DMS53 treated with DMSO at 0.1 percent for 48 hours (cell line): ENCODE data around the gene KIF1A.

Experiments
- DNase-seq: peaks from one replicate; lab custom pipeline; 2025; ENCODE audit not compliant: unreplicated experiment; lab: John Stamatoyannopoulos, UW

Gene KIF1A

DNA sequence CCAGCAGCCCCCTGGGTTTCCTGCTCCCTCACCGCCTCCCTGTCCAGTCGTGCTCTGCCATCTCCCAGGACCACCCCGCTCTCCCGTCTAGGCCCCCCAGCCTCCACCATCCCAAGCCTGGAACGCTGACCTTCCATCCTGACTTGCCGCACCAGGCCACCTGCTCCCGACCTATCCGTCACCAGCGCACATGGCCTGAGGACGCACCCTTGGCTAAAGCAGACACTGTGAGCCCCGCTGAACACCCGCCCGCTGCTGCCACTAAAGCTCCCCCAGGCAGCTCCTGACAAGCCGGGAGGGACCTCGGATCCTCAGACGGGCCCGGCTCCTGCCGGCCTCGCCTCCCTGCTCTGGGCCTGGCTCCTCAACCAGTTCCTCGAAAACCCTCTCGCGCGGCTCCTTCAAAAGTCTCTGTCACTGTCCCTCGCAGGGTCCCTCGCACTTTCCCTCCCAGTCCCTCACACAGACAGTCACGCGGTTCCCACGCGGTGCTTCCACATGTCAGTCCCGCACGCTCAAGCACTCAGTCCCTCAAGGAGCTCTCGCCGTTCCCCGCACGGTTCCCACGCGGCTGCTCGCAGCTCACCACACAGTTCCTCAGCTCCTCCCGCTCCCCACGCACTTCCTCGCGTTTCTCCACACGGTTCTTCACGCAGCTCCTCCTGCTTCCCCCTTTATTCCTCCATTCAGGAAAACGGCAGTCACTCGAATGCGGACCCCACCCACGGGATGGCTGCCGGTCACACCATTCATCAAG is 42.4 kb downstream of the KIF1A start:
- no peak for DNase-seq

DNA sequence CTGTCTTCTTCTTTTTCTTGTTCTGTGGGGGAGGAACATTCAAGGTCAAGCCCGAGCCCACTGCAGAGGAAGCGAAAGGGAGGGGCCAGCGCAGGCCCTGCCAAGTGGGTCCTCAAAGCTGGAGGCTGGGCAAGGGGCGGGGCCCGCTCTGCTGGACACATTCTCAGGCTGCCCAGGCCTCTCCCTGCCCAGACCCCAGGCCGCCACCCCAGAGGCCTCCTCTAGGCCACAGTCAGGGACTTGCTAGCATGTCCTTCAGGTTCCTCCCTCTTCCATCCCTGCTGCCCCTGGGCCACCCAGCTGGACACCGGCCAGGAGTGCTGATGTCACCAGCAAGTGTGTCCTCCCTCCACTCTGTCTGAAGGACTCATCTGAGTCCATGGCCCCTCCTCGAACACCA is 44.1 kb downstream of the KIF1A start:
- DNase-seq, result no peak

DNA sequence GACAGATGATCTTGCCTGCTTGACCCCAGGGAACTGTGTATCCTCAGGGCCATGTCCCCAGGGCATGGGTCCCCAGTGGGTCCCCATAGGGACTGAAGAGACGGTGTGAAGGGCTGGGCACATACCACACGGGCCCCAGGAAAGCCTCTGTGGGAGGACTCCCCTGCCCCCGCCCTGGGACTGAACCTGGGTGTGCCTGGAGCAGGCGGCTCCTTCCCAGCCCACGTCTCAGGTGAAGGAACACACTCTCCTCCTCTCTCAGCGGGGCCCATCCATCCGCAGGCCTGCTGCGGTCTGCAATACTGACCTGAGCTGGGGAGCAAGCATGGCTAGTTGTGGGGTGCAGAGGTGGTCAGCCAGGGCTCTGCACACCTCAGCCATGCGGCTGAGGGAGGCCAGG is 45.2 kb downstream of the KIF1A start:
- no peak for DNase-seq

DNA sequence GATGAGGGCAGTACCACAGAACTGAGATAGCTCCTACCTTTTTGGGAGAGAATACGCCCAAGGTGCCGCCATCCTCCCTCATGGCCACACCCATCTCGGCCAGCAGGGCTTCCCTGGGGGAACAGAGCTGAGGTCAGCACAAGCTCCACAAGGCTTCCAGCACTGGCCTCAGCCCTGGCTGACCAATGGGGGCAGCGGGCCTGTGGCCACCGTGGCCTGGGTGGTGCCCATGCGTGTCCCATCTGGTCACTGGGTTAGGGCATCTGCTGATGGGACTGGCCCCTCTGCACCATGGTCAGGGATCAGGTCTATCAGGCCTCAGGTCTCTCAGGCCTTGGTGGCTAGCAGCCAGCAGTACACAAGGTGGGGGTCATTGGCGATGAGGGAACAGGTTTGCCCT is 50.9 kb downstream of the KIF1A start:
- DNase-seq, result no peak

DNA sequence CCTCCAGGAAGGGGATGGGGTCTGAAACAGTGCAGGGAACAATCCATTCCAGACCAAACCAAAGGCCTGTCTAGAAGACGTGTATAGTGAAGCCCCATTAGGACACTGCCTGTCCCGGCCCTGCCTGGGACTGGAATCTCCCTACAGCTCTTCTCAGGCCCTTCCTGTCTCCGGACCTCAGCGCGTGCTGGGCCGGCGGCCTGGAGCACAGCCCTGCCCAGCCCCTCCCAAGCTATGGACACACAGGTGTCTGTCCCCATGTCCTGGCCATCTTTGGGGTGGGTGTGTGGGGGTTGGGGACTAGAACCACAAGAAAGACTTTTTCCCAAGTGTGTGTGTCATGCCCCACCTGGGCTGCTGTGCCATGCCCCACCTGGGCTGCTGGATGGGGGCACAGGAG is 51.8 kb downstream of the KIF1A start:
- DNase-seq, result no peak

DNA sequence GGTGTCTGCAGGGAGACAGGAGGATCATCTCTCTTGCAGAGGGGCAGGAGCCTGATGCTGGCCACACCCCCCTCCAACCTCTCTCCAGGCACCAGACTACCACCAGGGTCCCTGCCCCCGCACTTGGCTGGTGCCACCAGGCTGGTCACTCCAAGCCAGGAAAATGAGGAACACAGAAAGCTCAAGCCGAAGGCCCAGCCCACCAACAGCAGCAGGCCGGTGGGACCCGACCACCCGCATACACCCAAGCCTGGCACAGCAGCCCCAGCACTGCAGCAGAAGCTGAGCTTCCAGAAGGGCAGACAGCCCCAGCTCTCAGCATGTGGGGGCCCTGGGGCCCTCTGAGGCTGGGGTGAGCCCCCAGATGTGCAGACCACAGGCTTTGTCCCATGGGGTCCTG is 52.7 kb downstream of the KIF1A start:
- DNase-seq, result no peak

DNA sequence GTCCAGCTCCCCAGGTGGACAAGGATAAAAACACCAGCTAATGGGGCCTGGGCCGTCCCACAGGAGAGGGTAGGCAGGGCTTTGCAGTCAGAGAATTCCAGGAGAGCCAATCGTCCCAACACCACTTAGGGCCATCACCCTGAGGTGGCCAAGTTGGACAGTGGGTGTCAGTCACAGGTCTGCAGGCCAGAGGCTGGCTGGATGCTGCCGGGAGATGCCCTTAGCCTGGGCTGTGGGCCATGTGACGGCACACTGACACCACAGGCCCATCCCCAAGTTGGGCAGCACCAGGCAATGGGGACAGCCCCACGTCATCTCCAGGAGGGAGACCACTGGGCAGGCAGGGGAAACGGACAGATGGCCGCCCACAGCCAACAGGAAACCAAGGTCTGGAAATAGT is 53.9 kb downstream of the KIF1A start:
- DNase-seq, result no peak

DNA sequence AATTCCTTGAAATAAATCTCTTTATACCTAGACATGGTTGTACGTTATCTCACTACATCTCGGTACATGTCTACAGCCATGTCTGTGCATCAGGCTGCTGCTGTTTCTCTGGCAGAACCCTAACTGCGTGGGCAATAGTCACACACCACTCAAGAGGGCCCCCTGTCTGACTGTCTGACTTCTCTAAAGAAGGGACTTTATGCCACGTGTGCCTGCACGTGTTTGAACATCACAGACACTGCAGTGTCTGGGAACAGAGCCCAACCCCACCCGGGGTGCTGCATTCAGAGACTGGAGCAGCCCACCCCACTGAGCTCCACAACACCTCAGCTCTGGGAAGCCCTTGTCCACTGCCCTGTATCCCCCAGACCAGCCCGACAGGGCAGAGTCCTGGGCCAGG is 55.0 kb downstream of the KIF1A start:
- no peak for DNase-seq

DNA sequence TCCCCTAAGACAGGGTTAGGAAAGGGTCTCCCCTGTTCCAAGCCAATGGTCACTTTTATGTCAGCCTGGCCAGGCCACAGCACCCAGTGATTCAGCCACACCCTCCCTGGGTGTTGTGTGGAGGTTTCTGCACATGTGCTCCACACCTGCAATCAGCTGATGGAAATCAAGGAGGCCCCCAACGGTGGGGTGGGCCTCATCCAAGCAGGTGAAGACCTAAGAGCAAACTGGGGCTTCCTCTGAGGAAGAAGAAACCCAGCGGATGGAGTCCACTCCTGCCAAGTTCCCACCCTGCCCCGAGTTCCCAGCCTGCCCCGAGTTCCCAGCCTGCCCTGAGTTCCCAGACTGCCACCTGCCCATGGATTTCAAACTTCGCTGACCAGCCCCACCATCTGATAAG is 55.4 kb downstream of the KIF1A start:
- no peak for DNase-seq

DNA sequence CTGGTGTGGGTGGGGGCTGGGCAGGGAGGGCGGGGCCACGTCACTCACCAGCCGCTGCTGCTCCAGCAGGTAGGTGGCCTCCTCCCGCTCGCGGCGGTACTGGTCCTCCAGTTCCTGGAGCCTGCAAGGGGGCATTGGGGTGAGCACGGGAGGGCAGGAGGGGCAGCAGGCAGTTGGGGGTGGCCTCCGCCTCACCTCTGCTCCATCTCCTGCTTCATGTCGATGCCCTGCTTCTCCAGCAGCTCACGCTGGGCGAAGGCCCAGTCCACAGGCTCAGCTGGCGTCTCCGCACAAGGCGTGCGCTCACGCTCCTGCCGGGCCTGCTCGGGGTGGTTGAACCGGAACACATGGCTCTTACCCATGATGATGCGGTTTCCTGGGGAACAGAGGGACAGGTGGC is 57.0 kb downstream of the KIF1A start:
- no peak for DNase-seq

DNA sequence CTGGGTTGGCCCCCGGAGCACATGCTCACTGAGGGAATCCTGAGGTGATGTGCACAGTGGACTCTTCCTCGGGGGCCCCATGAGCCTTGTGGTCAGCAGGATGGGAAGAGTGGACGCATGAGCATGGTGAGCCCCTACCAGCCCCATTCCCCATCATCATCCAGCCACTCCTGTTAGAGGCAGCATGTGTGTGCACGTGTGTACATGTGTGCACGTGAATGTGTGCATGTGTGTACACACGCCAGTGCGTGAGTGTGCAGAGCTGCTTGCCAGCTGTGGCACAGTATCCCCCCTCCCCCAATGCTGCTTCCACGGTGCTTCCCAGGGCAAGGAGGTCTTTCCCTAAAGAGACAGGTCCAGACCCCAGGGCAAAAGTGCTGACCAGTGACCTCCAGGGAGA is 57.8 kb downstream of the KIF1A start:
- no peak for DNase-seq

DNA sequence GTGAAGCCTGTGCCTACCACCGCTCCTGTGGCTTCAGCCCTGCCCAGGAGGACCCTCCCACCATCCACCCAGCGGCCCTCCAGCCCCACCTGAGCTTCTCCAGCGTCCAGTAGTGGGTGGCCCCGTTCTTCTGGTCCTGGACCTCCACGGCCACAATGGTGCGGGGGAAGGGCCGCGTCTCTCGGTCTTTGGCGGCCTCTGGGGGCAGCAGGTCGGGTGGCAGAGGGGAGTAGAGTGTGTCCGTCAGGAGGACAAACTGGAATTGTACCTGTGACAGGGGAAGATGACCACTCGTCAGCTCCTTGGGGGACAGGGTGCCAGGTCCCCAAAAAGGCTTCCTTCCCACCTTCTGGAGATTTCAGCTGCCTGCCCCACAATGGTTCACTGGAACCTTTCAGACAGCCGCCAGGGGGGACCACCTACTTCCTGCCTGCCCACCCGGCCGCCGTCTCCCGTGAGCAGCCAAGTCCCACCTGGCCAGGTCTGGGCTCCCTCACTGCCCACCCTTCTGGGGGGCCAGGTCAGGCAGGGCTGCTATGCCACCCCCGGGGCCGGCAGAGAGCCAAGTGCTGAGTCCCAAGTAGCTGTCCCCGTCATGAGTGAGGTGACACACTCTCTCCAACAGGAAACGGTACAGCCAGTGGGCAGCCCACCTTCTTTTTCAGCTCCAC is 59.3 kb downstream of the KIF1A start:
- DNase-seq, result no peak

DNA sequence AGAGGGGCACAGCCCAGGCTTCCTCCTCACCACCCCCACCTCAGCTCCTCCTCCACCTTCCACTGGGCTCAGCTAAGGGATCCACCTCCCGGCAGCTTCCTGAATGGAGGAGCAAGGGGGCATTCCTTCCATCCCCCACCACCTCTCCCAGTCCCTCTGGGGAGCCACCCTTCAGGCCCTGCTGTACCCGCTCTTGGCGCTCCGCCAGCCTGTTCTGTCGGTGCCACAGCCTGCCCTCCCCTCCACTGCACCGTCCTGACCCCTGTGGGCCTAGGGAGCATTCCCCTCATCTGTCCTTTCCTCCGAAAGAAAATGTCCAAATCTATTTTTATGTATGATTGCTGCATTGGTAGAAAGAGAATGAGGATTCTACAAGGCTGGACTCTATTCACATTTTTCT is 59.9 kb downstream of the KIF1A start:
- no peak for DNase-seq

DNA sequence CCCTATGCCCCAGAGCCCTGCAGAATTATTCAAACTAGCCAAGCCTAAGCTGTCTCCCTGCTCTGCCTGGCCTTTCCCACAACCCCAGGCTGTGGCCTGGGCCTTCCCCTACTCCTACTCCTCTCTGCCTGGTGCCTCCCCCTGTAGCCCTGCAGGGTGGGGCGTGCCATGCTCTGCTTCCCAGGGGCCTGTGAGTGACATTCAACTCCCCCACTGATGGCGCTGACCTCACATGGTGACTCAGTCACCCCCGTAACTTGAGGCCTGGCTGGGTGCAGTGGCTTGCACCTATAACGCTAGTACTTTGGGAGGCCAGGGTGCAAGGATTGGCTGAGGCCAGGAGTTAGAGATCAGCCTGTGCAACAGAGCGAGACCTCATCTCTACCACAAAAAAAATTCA is 60.6 kb downstream of the KIF1A start:
- DNase-seq, result no peak

DNA sequence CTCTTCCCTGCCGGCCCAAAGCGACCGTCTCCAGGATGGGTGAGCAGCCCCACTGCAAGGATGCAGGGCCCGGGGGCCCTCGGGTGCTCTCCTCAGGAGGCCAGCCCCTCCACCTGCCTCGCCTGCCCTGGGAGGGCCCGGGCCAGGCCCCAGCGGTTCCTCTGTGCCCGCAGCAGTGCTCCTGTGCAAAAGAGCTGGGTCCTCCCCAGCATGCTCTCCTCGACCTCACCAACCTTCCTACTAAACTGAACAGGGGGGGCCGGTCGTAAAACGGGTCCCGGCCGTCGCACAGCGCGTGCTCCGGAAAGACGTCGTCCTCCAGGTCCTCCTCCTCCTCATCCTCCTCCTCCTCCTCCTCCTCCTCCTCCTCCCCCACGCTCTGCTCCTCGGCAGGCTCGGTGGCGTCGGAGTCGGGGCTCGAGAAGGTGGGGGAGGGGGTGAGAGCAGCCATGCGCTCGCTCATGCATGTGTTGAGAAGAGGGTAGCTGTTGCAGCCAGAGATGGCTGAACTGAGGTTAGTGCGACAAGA is 62.9 kb downstream of the KIF1A start:
- DNase-seq, result no peak

DNA sequence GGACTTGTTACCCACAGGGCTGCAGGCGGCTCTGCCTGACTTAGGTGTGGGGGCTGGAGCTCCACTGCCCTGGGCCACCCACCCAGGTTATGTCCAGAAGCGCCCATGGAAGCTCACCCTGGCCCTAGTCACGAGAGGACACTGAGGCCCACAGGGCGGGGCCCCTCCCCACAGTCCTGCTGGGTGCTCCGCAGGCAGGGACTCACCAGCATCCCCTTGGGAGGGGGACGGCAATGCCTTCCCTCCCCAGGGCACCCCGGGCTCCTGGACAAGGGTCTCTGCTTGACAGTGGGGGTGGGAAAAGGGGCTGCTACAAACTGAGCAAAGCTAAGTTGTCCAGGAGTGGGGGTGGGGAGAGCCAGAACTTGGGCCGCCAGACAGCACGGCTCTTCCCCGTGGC is 67.8 kb downstream of the KIF1A start:
- DNase-seq, result no peak

DNA sequence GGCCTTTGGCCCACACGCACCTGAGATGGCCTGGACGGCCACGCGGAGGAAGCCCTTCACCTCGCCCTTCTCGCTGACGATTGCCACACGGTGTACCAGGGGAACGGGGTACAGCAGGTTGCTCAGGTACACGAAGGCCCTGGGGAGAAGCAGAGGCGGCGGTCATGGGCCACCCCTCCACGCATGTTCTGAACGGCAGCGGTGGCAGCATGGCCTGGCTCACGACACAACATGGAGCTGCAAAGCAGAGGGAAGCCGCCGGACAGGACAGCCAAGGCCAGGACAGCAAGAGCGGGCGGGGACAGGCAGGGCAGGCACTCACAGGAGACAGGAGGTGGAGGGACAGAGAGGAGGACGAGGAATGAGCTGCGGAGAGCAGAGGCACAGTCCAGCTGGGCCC is 69.6 kb downstream of the KIF1A start:
- no peak for DNase-seq

DNA sequence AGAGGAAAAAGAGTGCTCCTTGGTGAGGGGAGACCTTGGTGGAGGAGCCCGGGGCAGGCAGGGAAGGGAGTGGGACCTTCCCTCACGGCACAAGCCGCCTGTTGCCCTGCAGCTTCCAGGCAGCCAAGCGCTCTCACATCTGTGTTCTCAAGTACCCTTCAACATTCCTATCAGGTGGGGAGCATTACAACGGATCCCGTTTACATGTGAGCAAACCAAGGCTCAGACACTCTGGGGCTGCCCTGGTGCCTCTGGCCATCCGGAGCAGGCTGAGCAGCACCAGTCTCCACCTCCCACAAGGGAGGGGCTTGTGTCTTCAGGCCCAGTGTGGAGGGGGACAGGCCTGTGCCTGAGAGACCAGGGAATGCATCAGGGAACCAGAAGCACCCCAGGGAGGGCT is 70.5 kb downstream of the KIF1A start:
- no peak for DNase-seq

DNA sequence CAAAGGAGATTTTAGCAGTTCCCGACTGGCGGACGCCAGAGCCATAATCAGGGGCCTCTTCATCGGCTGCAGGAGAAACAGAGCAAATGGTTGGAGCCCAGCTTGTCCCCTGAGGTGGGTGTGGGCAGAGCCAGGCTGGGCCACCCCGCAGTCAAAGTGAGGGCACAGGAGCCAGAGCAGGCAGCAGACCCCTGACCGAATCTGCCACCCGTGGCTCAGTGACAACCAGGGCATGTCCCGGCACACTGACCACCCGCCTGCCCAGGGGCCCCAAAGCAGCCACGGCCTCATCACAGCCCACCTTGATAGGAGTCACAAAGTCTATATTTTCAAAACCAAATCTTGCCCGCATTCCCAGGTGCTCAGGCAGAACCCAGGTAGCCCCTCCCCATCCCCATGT is 72.8 kb downstream of the KIF1A start:
- no peak for DNase-seq

DNA sequence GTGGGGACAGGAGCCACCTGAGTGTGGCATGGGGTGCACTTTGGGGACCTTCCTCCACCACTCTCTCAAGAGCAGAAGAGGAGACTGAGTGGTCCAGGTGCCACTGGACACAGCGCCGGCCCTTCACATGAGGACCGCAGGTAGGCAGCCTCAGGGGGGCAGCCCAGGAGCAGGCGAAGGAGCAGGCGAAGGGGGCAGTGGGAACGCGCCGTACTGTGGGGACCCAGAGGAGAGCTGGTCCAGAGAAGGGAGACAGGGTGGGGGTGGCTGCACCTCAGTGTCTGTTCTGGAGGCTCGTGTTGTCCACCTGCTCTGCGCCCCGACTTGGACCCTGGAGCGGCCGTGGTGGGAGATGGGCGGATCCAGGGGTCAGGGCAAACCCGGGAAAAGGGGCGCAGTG is 73.3 kb downstream of the KIF1A start:
- no peak for DNase-seq

DNA sequence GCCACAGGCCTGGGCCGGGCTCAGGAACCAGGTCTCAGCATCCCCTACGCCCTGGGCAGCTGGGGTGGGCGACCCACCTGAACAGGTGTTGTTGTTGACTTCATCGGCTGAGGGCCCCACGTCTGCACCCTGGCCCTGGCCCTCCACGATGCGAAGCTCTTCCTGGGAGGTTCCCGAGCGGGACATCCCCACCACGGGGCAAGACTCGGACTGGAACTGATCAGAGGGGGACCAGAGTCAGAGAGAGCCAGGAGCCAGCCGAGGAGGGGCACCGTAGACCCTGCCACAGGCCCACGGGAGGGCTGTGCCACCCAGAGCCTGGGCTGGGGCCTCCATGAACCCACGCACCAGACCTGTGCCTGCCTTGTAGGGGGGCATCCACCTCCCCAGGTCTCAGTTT is 74.1 kb downstream of the KIF1A start:
- DNase-seq, result no peak

DNA sequence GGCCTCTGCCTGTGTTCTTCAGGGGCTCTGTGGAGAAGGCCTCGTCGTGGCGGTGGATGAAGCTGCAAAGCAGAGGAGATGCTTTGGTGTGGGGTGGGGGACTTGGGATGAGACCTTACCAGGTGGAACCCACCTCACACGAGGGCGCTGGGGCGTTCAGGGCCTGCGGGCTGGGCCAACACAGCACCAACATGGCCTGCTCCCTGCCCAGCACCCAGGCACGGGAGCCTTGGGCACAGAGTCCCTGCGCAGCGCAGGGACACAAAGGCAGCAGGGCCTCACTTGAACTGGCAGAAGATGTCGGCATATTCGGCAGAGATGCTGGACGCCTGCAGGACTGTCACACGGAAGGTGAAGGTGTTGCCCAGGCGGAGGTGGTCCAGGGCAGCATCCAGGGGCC is 74.6 kb downstream of the KIF1A start:
- no peak for DNase-seq

DNA sequence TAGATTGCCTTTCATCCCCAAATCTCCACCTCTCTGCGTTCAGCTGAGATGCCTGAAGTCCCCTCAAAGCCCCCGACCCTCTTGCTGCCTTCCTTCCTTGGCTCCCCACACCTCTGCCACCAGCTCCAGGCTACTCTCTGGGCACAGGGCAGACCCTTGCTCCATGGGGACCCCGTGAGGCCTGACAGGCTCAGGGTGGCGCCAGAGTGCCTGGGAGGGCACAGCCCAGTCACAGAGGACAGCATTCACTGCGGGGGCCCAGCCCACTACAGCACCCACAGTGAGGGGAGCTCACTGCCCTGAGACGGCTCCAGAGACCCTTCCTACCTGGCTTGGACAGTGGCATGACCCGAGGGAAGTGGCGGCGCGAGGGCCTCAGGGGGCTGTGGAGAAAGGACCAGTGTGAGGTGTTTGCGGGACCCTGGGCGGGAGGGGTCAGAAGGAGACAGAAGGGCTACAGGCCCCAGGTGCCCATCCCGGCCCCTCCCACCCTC is 77.4 kb downstream of the KIF1A start:
- no peak for DNase-seq
